Activated naive CD4-positive, alpha-beta T cell treated with anti-CD3 and anti-CD28 coated beads, Interleukin-2, amount 10 ng/mL, durations not matched to agents 7 days and 5 days (primary cell): ENCODE results near the gene BTBD7.

Experiments used
- CTCF ChIA-PET: fragments of 350-600 bp; sonication (Branson Sonifier 250); formaldehyde crosslinking; loops from one replicate; lab custom pipeline; 2021; ENCODE audit warnings: antibody characterized with exemption; lab: Charles Lee
- DNase-seq: peaks from one replicate; pipeline ENCODE4 v3.0.0-alpha.2; 2020
- H3K27ac Mint-ChIP-seq: one replicate; pipeline ENCODE4 v1.8.0; 2021; ENCODE audit warnings: mild to moderate bottlenecking, moderate library complexity, mixed read lengths
- H3K27me3 Mint-ChIP-seq: one replicate; pipeline ENCODE4 v1.8.0; 2021; ENCODE audit warnings: mild to moderate bottlenecking, mixed read lengths
- H3K36me3 Mint-ChIP-seq: one replicate; pipeline ENCODE4 v1.8.0; 2021; ENCODE audit warnings: mixed read lengths
- H3K4me1 Mint-ChIP-seq: one replicate; pipeline ENCODE4 v1.8.0; 2021; ENCODE audit warnings: mixed read lengths
- H3K4me3 Mint-ChIP-seq: one replicate; pipeline ENCODE4 v1.8.0; 2021; ENCODE audit warnings: mild to moderate bottlenecking, moderate library complexity, mixed read lengths
- H3K9me3 Mint-ChIP-seq: one replicate; pipeline ENCODE4 v1.8.0; 2021; ENCODE audit warnings: mixed read lengths

The BTBD7 gene

GRCh38 chr14:93302688-93303581 lies 29.9 kb downstream of the BTBD7 start:
- no peak overlapping the region for H3K4me3 Mint-ChIP-seq
- H3K27ac Mint-ChIP-seq = no peak overlapping the region
- H3K4me1 Mint-ChIP-seq = no peaks in the 10 kb centered on the region
- no peaks in the 10 kb centered on the region for H3K9me3 Mint-ChIP-seq
- no peaks in the 10 kb centered on the region for H3K36me3 Mint-ChIP-seq
- CTCF ChIA-PET = interaction anchor here (0.6 kb wide), 1 partner anchor 13 kb away, joined by 4 read pairs; no protein-coding TSS in a partner anchor
- H3K27me3 Mint-ChIP-seq = no peaks in the 10 kb centered on the region
- no peak for DNase-seq

GRCh38 chr14:93301821-93302447 lies 30.9 kb downstream of the BTBD7 start:
- Mint-ChIP-seq H3K27ac (no peak overlapping the region), H3K36me3 (no peaks in the 10 kb centered on the region), H3K27me3 (no peaks in the 10 kb centered on the region), H3K4me3 (no peak overlapping the region), H3K9me3 (no peaks in the 10 kb centered on the region), H3K4me1 (no peaks in the 10 kb centered on the region)
- CTCF ChIA-PET = no interaction called here
- DNase-seq = no peak

GRCh38 chr14:93299866-93300265 lies 33.0 kb downstream of the BTBD7 start:
- H3K27me3 Mint-ChIP-seq = no peaks in the 10 kb centered on the region
- no peak for DNase-seq
- CTCF ChIA-PET = no interaction called here
- no peaks in the 10 kb centered on the region for H3K4me1 Mint-ChIP-seq
- H3K36me3 Mint-ChIP-seq = no peaks in the 10 kb centered on the region
- no peaks in the 10 kb centered on the region for H3K9me3 Mint-ChIP-seq
- no peak overlapping the region for H3K4me3 Mint-ChIP-seq
- no peak overlapping the region for H3K27ac Mint-ChIP-seq

- CTCF ChIA-PET = interaction anchor here (0.9 to 1.3 kb wide), 2 partner anchors 11 to 82 kb away, joined by 3 read pairs; no protein-coding TSS in a partner anchor
- no peaks in the 10 kb centered on the region for H3K9me3 Mint-ChIP-seq
These were observed 33.4 kb downstream of the BTBD7 start for GRCh38 chr14:93299416-93299815.

GRCh38 chr14:93295541-93296220 lies 37.2 kb downstream of the BTBD7 start:
- DNase-seq = no peak
- Mint-ChIP-seq H3K4me3 (no peak overlapping the region), H3K9me3 (no peaks in the 10 kb centered on the region), H3K27ac (no peak overlapping the region), H3K4me1 (peaks cover 2% of the 10 kb centered on the region), H3K36me3 (peaks cover 4% of the 10 kb centered on the region), H3K27me3 (no peaks in the 10 kb centered on the region)
- CTCF ChIA-PET = interaction anchor here (0.6 kb wide), 1 partner anchor 369 kb away, joined by 3 read pairs; no protein-coding TSS in a partner anchor

More at GRCh38 chr14:93299416-93299815, 33.4 kb downstream of the BTBD7 start:
- Mint-ChIP-seq H3K27me3 (no peaks in the 10 kb centered on the region), H3K36me3 (no peaks in the 10 kb centered on the region), H3K27ac (no peak overlapping the region), H3K4me1 (no peaks in the 10 kb centered on the region), H3K4me3 (no peak overlapping the region)
- no peak for DNase-seq

GRCh38 chr14:93286212-93286890 lies 46.5 kb downstream of the BTBD7 start:
- H3K4me3 Mint-ChIP-seq = no peak overlapping the region
- DNase-seq = no peak
- H3K4me1 Mint-ChIP-seq = no peaks in the 10 kb centered on the region
- no peak overlapping the region for H3K27ac Mint-ChIP-seq
- no peaks in the 10 kb centered on the region for H3K27me3 Mint-ChIP-seq
- H3K9me3 Mint-ChIP-seq = no peaks in the 10 kb centered on the region
- peaks cover 12% of the 10 kb centered on the region for H3K36me3 Mint-ChIP-seq
- CTCF ChIA-PET = no interaction called here

- CTCF ChIA-PET = no interaction called here
- no peak overlapping the region for H3K27ac Mint-ChIP-seq
- no peaks in the 10 kb centered on the region for H3K9me3 Mint-ChIP-seq
- H3K27me3 Mint-ChIP-seq = no peaks in the 10 kb centered on the region
- DNase-seq = no peak
- no peak overlapping the region for H3K4me3 Mint-ChIP-seq
- peaks cover 12% of the 10 kb centered on the region for H3K36me3 Mint-ChIP-seq
- H3K4me1 Mint-ChIP-seq = no peaks in the 10 kb centered on the region
These were observed 47.8 kb downstream of the BTBD7 start for GRCh38 chr14:93285044-93285443.

GRCh38 chr14:93281937-93282336 lies 50.9 kb downstream of the BTBD7 start:
- CTCF ChIA-PET = no interaction called here
- Mint-ChIP-seq H3K4me3 (no peak overlapping the region), H3K27me3 (no peaks in the 10 kb centered on the region), H3K27ac (no peak overlapping the region), H3K9me3 (no peaks in the 10 kb centered on the region), H3K36me3 (peaks cover 12% of the 10 kb centered on the region), H3K4me1 (no peaks in the 10 kb centered on the region)
- DNase-seq = no peak

- CTCF ChIA-PET = no interaction called here
- Mint-ChIP-seq H3K9me3 (no peaks in the 10 kb centered on the region), H3K4me1 (no peaks in the 10 kb centered on the region), H3K4me3 (no peak overlapping the region), H3K36me3 (peaks cover 10% of the 10 kb centered on the region), H3K27me3 (no peaks in the 10 kb centered on the region), H3K27ac (no peak overlapping the region)
- no peak for DNase-seq
These were observed 52.1 kb downstream of the BTBD7 start for GRCh38 chr14:93280743-93281142.

- no peak overlapping the region for H3K4me3 Mint-ChIP-seq
- no peaks in the 10 kb centered on the region for H3K4me1 Mint-ChIP-seq
- H3K27me3 Mint-ChIP-seq = no peaks in the 10 kb centered on the region
- no peak overlapping the region for H3K27ac Mint-ChIP-seq
- DNase-seq = no peak
- CTCF ChIA-PET = no interaction called here
- H3K9me3 Mint-ChIP-seq = no peaks in the 10 kb centered on the region
- H3K36me3 Mint-ChIP-seq = peaks cover 7% of the 10 kb centered on the region
These were observed 56.7 kb downstream of the BTBD7 start for GRCh38 chr14:93276031-93276716.

- H3K4me3 Mint-ChIP-seq = no peak overlapping the region
- no peaks in the 10 kb centered on the region for H3K9me3 Mint-ChIP-seq
- DNase-seq = no peak
- CTCF ChIA-PET = no interaction called here
- no peak overlapping the region for H3K27ac Mint-ChIP-seq
- H3K27me3 Mint-ChIP-seq = no peaks in the 10 kb centered on the region
- H3K36me3 Mint-ChIP-seq = peaks cover 9% of the 10 kb centered on the region
- H3K4me1 Mint-ChIP-seq = no peaks in the 10 kb centered on the region
These were observed 58.6 kb downstream of the BTBD7 start for GRCh38 chr14:93274055-93274806.

- DNase-seq = no peak
- H3K27ac Mint-ChIP-seq = no peak overlapping the region
- no peak overlapping the region for H3K4me3 Mint-ChIP-seq
- H3K36me3 Mint-ChIP-seq = peaks cover 4% of the 10 kb centered on the region
- H3K9me3 Mint-ChIP-seq = no peaks in the 10 kb centered on the region
- no peaks in the 10 kb centered on the region for H3K27me3 Mint-ChIP-seq
- CTCF ChIA-PET = interaction anchor here (0.6 kb wide), 2 partner anchors 531 to 1159 kb away, joined by 3 read pairs; no protein-coding TSS in a partner anchor
- H3K4me1 Mint-ChIP-seq = no peaks in the 10 kb centered on the region
These were observed 61.7 kb downstream of the BTBD7 start for GRCh38 chr14:93271111-93271510.
